ENCODE data around the gene DPYSL5.
"Not testable (repeated sequence)": the region's sequence is repeated elsewhere in the genome, so short reads cannot be mapped to it uniquely, and the experiment has no call there.

The DPYSL5 gene

GRCh38 chr2:26875065-26875634 lies 27.2 kb downstream of the DPYSL5 start:
- no peak for DNase-seq (ENCODE audit: low read depth)

GRCh38 chr2:26875808-26876207 lies 27.9 kb downstream of the DPYSL5 start:
- DNase-seq (ENCODE audit: low read depth): no peak

- no peak for DNase-seq (ENCODE audit: low read depth)
Measured at GRCh38 chr2:26876260-26876659, 28.3 kb downstream of the DPYSL5 start.

- DNase-seq (ENCODE audit: low read depth): no peak
Measured at GRCh38 chr2:26877276-26877675, 29.3 kb downstream of the DPYSL5 start.

- no peak for DNase-seq (ENCODE audit: low read depth)
Measured at GRCh38 chr2:26880161-26880560, 32.2 kb downstream of the DPYSL5 start.

GRCh38 chr2:26880910-26881435 lies 33.0 kb downstream of the DPYSL5 start:
- DNase-seq (ENCODE audit: low read depth): no peak

- not testable (repeated sequence) for DNase-seq (ENCODE audit: low read depth)
Measured at GRCh38 chr2:26882220-26882619, 34.3 kb downstream of the DPYSL5 start.

GRCh38 chr2:26883956-26884355 lies 36.0 kb downstream of the DPYSL5 start:
- DNase-seq (ENCODE audit: low read depth): no peak

GRCh38 chr2:26884486-26884885 lies 36.6 kb downstream of the DPYSL5 start:
- no peak for DNase-seq (ENCODE audit: low read depth)

GRCh38 chr2:26885651-26886329 lies 37.9 kb downstream of the DPYSL5 start:
- DNase-seq (ENCODE audit: low read depth): no peak

- no peak for DNase-seq (ENCODE audit: low read depth)
Measured at GRCh38 chr2:26886736-26887135, 38.8 kb downstream of the DPYSL5 start.

GRCh38 chr2:26887151-26887550 lies 39.2 kb downstream of the DPYSL5 start:
- no peak for DNase-seq (ENCODE audit: low read depth)

GRCh38 chr2:26889796-26890195 lies 41.9 kb downstream of the DPYSL5 start:
- no peak for DNase-seq (ENCODE audit: low read depth)

GRCh38 chr2:26890341-26891000 lies 42.5 kb downstream of the DPYSL5 start:
- DNase-seq (ENCODE audit: low read depth): no peak

- DNase-seq (ENCODE audit: low read depth): no peak
Measured at GRCh38 chr2:26892133-26892532, 44.2 kb downstream of the DPYSL5 start.

GRCh38 chr2:26892922-26893524 lies 45.1 kb downstream of the DPYSL5 start:
- no peak for DNase-seq (ENCODE audit: low read depth)

- no peak for DNase-seq (ENCODE audit: low read depth)
Measured at GRCh38 chr2:26894136-26894535, 46.2 kb downstream of the DPYSL5 start.

- no peak for DNase-seq (ENCODE audit: low read depth)
Measured at GRCh38 chr2:26897807-26898479, 50.0 kb downstream of the DPYSL5 start.

GRCh38 chr2:26898480-26899078 lies 50.6 kb downstream of the DPYSL5 start:
- DNase-seq (ENCODE audit: low read depth): no peak

GRCh38 chr2:26899500-26900164 lies 51.7 kb downstream of the DPYSL5 start:
- DNase-seq (ENCODE audit: low read depth): no peak

GRCh38 chr2:26900831-26901321 lies 52.9 kb downstream of the DPYSL5 start:
- no peak for DNase-seq (ENCODE audit: low read depth)
